Measurements from ENCODE around the gene PDE6D.

The PDE6D gene

GRCh38 chr2:231745303-231746038, 35.6 kb downstream of the PDE6D start:
- FAIRE-seq (no peak), DNase-seq (ENCODE audit: insufficient read length, low spot score) (no peak)
- TF ChIP-seq, protein P1, sequence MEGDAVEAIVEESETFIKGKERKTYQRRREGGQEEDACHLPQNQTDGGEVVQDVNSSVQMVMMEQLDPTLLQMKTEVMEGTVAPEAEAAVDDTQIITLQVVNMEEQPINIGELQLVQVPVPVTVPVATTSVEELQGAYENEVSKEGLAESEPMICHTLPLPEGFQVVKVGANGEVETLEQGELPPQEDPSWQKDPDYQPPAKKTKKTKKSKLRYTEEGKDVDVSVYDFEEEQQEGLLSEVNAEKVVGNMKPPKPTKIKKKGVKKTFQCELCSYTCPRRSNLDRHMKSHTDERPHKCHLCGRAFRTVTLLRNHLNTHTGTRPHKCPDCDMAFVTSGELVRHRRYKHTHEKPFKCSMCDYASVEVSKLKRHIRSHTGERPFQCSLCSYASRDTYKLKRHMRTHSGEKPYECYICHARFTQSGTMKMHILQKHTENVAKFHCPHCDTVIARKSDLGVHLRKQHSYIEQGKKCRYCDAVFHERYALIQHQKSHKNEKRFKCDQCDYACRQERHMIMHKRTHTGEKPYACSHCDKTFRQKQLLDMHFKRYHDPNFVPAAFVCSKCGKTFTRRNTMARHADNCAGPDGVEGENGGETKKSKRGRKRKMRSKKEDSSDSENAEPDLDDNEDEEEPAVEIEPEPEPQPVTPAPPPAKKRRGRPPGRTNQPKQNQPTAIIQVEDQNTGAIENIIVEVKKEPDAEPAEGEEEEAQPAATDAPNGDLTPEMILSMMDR (IDR thresholded peaks at IDR 0.05; ENCODE audit: insufficient read depth, missing control alignments) = no peak

DNA sequence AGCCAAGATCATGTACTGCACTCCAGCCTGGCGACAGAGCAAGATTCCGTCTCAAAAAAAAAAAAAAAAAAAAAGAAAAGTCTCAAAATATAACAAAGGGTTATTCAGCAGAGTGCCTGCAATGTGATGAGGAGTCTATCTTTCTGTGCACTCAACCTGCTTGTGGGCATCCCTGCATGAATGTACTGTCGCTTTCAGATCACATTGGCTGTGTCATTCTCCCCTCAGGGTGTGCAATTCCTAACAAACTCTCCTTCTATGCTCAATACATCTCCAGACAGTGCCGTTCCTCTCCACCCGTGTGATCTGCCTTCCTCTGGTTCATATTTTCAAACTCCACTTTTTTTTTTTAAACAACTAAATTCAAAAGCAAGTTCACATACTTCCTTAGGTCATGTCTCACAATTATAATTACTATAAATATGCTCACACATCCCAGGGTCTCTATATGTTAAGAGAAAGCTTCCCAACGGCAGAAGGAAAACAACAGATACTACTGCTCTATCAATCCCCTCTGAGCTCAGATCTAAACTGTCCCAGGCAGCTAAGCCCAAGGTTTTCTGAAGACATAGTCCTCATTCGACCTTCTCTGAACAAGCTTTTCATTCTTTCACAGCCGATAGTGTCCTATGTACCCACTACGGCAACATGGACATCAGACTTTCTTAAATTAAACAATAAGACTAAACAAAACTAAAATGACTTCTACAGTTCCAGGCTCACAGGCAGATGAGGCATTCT, 37.5 kb downstream of the PDE6D start:
- DNase-seq (ENCODE audit: insufficient read length, low spot score) = no peak
- TF ChIP-seq, protein P1 (IDR thresholded peaks at IDR 0.05; ENCODE audit: insufficient read depth, missing control alignments) = no peak
- FAIRE-seq = no peak

DNA sequence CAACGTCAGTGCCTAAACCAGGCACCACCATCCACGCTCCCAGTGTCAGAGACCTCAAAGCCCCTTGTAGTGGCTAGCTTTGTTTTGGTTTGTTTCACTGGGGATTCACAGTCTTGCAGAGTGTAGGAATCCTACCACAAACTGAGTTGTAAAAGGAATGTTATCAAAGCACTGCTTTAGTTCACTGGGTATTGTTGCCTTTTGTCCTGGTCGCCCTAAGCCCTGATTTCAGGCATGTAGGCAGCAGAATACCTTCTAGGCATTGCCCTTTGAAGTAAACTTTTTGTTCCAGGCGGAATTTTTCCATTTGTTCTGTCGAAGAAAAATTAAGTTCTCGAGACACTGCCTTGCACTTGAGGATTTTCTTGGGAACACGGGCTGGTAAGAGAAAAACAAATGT, 43.3 kb downstream of the PDE6D start:
- TF ChIP-seq, protein P1 (IDR thresholded peaks at IDR 0.05; ENCODE audit: insufficient read depth, missing control alignments) = no peak
- no peak for FAIRE-seq
- no peak for DNase-seq (ENCODE audit: insufficient read length, low spot score)

GRCh38 chr2:231732604-231733003, 48.5 kb downstream of the PDE6D start:
- TF ChIP-seq, protein P1 (IDR thresholded peaks at IDR 0.05; ENCODE audit: insufficient read depth, missing control alignments) = no peak
- FAIRE-seq (no peak), DNase-seq (ENCODE audit: insufficient read length, low spot score) (no peak)

- FAIRE-seq (no peak), DNase-seq (ENCODE audit: insufficient read length, low spot score) (no peak)
- TF ChIP-seq, protein P1 (IDR thresholded peaks at IDR 0.05; ENCODE audit: insufficient read depth, missing control alignments) = no peak
Observed at GRCh38 chr2:231727621-231728020, 53.5 kb downstream of the PDE6D start.

- no peak for FAIRE-seq
- TF ChIP-seq, protein P1 (IDR thresholded peaks at IDR 0.05; ENCODE audit: insufficient read depth, missing control alignments) = no peak
- no peak for DNase-seq (ENCODE audit: insufficient read length, low spot score)
Observed at GRCh38 chr2:231726276-231726675, 54.8 kb downstream of the PDE6D start.

GRCh38 chr2:231725476-231725875, 55.6 kb downstream of the PDE6D start:
- DNase-seq (ENCODE audit: insufficient read length, low spot score) (no peak), FAIRE-seq (no peak)
- TF ChIP-seq, protein P1 (IDR thresholded peaks at IDR 0.05; ENCODE audit: insufficient read depth, missing control alignments) = no peak
